Measurements from ENCODE around the gene TMEM108.

TMEM108 gene

DNA sequence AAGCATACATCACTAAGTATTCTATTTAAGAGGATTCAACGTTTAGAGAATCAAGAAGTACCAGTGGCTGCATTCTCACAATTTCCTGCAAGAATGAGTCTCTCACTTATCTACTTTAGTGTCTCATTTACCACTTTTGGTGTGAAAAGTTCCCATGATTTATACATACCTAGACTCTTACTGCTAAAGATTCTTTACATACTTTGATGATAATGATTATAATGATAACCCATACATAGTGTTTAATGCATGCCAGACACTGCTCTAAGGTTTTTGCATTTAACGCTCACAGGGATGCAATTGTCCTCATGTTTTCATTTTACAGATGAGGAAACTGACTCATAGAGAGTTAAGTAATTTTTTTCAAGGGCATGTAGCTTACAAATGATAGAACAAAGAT, 133.6 kb downstream of the TMEM108 start:
- in situ Hi-C loops (cut with MboI; ENCODE audit: low pct_unique_long_range_greater_than_20kb, low sequenced_read_pairs, unreplicated experiment) = no loop called here
- TF ChIP-seq, protein P1, sequence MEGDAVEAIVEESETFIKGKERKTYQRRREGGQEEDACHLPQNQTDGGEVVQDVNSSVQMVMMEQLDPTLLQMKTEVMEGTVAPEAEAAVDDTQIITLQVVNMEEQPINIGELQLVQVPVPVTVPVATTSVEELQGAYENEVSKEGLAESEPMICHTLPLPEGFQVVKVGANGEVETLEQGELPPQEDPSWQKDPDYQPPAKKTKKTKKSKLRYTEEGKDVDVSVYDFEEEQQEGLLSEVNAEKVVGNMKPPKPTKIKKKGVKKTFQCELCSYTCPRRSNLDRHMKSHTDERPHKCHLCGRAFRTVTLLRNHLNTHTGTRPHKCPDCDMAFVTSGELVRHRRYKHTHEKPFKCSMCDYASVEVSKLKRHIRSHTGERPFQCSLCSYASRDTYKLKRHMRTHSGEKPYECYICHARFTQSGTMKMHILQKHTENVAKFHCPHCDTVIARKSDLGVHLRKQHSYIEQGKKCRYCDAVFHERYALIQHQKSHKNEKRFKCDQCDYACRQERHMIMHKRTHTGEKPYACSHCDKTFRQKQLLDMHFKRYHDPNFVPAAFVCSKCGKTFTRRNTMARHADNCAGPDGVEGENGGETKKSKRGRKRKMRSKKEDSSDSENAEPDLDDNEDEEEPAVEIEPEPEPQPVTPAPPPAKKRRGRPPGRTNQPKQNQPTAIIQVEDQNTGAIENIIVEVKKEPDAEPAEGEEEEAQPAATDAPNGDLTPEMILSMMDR (IDR thresholded peaks at IDR 0.05; ENCODE audit: extremely low read depth, insufficient read depth, missing control alignments) = no peak
- DNase-seq (ENCODE audit: low spot score) = no peak

DNA sequence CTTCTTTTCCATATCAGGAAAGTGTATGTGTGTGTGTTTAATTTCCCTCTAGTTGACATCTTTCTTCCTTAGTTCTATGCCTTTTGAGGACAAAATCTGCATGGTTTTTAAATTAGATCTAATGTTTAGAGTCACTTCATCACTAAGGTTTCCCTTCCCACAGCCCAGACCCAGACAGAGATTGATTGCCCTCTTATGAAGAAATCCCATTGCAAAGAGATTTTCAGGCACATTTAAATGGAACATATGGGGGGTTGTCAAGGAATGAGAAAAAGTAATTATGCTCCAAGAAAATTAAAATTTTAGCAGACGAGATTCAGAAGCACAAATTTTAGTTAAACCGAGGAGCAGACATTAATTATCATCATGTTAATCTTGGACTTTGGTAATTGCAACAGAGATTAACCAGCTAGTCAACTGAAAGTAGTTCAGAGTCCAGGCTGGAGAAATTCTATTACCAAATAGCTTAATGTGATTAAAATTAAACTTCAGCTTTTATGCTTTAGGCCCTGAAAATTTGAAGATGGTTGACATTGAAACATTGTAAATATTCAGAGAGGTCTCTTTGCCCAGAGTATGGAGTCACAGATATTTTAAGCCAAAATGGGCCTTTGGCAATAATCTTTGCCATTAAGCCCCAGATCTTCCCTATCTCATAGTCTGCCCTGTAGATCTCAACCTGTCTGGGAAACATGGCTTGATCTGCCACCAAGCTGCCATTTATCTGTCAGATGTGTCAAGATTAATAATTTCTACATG, 143.4 kb downstream of the TMEM108 start:
- in situ Hi-C loops (cut with MboI; ENCODE audit: low pct_unique_long_range_greater_than_20kb, low sequenced_read_pairs, unreplicated experiment) = no loop called here
- TF ChIP-seq, protein P1 (IDR thresholded peaks at IDR 0.05; ENCODE audit: extremely low read depth, insufficient read depth, missing control alignments) = no peak
- no peak for DNase-seq (ENCODE audit: low spot score)

DNA sequence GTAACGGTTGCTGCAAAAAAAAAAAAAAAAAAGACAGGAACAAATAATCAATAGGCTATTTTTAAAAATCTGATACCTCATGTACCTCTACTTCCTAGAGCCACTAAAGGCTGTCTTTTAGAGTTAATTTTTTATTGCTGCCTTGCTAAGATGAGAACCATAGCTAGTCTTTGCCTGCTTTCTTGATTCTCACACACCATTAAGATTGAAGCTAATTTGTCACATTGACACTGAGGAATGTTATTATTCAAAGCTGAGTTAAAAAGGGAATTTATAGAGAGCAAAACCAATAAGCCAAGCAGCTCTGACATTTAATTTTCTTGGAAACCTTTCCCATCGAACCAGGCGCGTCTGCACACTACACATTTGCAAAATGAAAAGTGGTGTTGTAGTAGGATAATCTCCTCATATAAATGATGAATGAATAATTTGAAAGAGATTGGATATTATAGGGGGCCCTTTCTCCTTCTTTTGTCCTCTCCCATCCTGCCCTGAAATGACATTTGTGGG, 149.7 kb downstream of the TMEM108 start:
- no peak for DNase-seq (ENCODE audit: low spot score)
- in situ Hi-C loops (cut with MboI; ENCODE audit: low pct_unique_long_range_greater_than_20kb, low sequenced_read_pairs, unreplicated experiment) = no loop called here
- TF ChIP-seq, protein P1 (IDR thresholded peaks at IDR 0.05; ENCODE audit: extremely low read depth, insufficient read depth, missing control alignments) = no peak

DNA sequence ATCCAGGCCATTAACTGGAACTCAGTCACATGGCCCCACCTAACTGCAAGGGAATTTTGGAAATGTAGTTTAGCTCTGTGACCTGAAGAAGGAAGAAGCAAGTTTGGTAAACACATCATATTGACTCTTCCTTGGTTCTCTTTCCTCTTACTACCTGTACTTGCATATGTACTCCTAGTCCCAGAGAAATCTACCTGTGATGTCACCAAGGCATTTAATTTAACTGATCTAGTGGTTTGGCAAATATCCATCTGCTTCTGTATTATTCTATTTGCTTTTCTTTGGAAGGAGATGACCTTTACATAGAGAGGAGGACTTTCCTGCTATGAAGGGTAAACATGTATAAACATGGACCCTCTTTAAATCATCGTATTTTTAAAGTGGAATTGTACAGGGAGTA, 150.8 kb downstream of the TMEM108 start:
- in situ Hi-C loops (cut with MboI; ENCODE audit: low pct_unique_long_range_greater_than_20kb, low sequenced_read_pairs, unreplicated experiment) = no loop called here
- TF ChIP-seq, protein P1 (IDR thresholded peaks at IDR 0.05; ENCODE audit: extremely low read depth, insufficient read depth, missing control alignments) = no peak
- no peak for DNase-seq (ENCODE audit: low spot score)

DNA sequence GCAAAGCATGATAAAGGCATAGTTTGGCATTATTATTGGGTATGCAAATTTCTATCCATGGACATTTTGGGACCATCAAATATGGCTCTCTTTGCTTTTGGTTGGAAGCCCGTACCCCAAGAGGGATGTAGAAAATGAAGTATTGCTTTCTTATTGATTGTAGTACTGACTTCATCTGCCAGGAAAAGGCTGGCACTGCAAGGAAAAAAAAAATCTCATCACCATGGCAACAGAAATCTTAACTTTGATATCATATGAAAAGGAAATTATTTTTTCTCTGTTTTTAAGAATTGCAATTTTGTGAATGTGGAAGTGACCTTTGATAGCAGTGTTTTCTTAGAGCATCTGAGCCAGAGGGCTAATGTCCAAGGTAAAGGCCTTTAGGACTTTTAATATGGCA, 151.7 kb downstream of the TMEM108 start:
- in situ Hi-C loops (cut with MboI; ENCODE audit: low pct_unique_long_range_greater_than_20kb, low sequenced_read_pairs, unreplicated experiment) = no loop called here
- no peak for DNase-seq (ENCODE audit: low spot score)
- TF ChIP-seq, protein P1 (IDR thresholded peaks at IDR 0.05; ENCODE audit: extremely low read depth, insufficient read depth, missing control alignments) = no peak

DNA sequence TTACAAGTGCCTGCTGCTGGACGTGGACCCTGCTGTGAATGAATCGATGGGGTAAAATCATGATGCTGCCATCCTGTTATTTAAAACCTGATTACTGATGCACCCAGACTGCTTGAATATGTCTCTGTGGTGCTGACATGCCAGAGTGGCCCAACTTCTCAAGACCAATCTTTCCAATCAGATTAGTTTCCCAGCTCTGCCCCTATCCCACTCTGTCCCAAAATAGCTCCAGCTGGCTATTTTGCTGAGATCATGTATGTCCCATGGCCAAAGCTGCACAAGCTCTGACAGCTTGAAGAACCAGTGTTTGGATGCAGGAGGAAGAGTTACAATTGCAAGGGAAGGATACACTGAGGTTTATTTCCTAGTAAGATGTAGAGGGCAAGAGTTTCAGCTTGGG, 153.6 kb downstream of the TMEM108 start:
- no peak for DNase-seq (ENCODE audit: low spot score)
- in situ Hi-C loops (cut with MboI; ENCODE audit: low pct_unique_long_range_greater_than_20kb, low sequenced_read_pairs, unreplicated experiment) = no loop called here
- TF ChIP-seq, protein P1 (IDR thresholded peaks at IDR 0.05; ENCODE audit: extremely low read depth, insufficient read depth, missing control alignments) = no peak

Measured in GM13977 (cell line).